GM19438 (cell line): Measurements from ENCODE around the gene CASQ2.

Experiments
- ATAC-seq: cut with Tn5 transposase; IDR thresholded peaks from one replicate; pipeline ENCODE4 v1.9.1; 2021; ENCODE audit warnings: low read depth; ENCODE audit not compliant: unreplicated experiment

CASQ2 gene

GRCh38 chr1:115669886-115670285 is 98.6 kb downstream of the CASQ2 start:
- no peak for ATAC-seq

GRCh38 chr1:115669002-115669673 is 99.4 kb downstream of the CASQ2 start:
- no peak for ATAC-seq

GRCh38 chr1:115668579-115668978 is 99.9 kb downstream of the CASQ2 start:
- no peak for ATAC-seq

GRCh38 chr1:115666702-115667101 is 101.8 kb downstream of the CASQ2 start:
- no peak for ATAC-seq

- ATAC-seq, result no peak
Observed at GRCh38 chr1:115666206-115666605, 102.3 kb downstream of the CASQ2 start.

GRCh38 chr1:115665319-115666096 is 103.0 kb downstream of the CASQ2 start:
- no peak for ATAC-seq

- ATAC-seq, result no peak
Observed at GRCh38 chr1:115661157-115661556, 107.4 kb downstream of the CASQ2 start.

- no peak for ATAC-seq
Observed at GRCh38 chr1:115660151-115660550, 108.4 kb downstream of the CASQ2 start.

GRCh38 chr1:115658646-115659045 is 109.9 kb downstream of the CASQ2 start:
- ATAC-seq, result no peak

- ATAC-seq, result no peak
Observed at GRCh38 chr1:115656461-115657077, 111.9 kb downstream of the CASQ2 start.

GRCh38 chr1:115655916-115656315 is 112.6 kb downstream of the CASQ2 start:
- ATAC-seq, result no peak

GRCh38 chr1:115655306-115655663 is 113.2 kb downstream of the CASQ2 start:
- no peak for ATAC-seq

- ATAC-seq, result no peak
Observed at GRCh38 chr1:115654663-115655305, 113.7 kb downstream of the CASQ2 start.

- ATAC-seq, result no peak
Observed at GRCh38 chr1:115654125-115654524, 114.4 kb downstream of the CASQ2 start.

- no peak for ATAC-seq
Observed at GRCh38 chr1:115652236-115652788, 116.2 kb downstream of the CASQ2 start.

GRCh38 chr1:115651391-115651790 is 117.1 kb downstream of the CASQ2 start:
- no peak for ATAC-seq

- no peak for ATAC-seq
Observed at GRCh38 chr1:115650961-115651360, 117.6 kb downstream of the CASQ2 start.
